Nephron (organoid): Measurements from ENCODE around the gene ARHGAP15.

ENCODE experiments used
- H3K27ac Mint-ChIP-seq, 3 experiments: 2 replicates each; pipeline ENCODE4 v1.8.0; 2020; ENCODE audit warnings: mixed read lengths in 3 of 3, mild to moderate bottlenecking in 2 of 3, moderate library complexity in 1 of 3
- H3K27me3 Mint-ChIP-seq: 2 replicates; pipeline ENCODE4 v1.8.0; 2021; ENCODE audit warnings: low read depth, mild to moderate bottlenecking, moderate library complexity, mixed read lengths
- H3K36me3 Mint-ChIP-seq: 2 replicates; pipeline ENCODE4 v1.8.0; 2020; ENCODE audit warnings: low read depth, mixed read lengths
- H3K4me1 Mint-ChIP-seq: 2 replicates; pipeline ENCODE4 v1.8.0; 2020; ENCODE audit warnings: mixed read lengths
- H3K4me3 Mint-ChIP-seq, 3 experiments: 2 replicates each; pipeline ENCODE4 v1.8.0; 2020; ENCODE audit warnings: mild to moderate bottlenecking in 3 of 3, mixed read lengths in 3 of 3, moderate library complexity in 2 of 3
- H3K9me3 Mint-ChIP-seq: 2 replicates; pipeline ENCODE4 v1.8.0; 2020; ENCODE audit warnings: mixed read lengths
- CTCF ChIP-seq, 3 experiments: fragments of 200-600 bp; sonication (generic); IDR thresholded peaks; one replicate each; pipeline ENCODE4 v1.5.0; 2021; ENCODE audit warnings: antibody characterized with exemption in 3 of 3; ENCODE audit not compliant: unreplicated experiment in 3 of 3

Gene ARHGAP15

GRCh38 chr2:143551971-143552650 lies 422.9 kb downstream of the ARHGAP15 start:
- TF ChIP-seq CTCF (IDR thresholded peaks at IDR 0.05; ENCODE audit: unreplicated experiment in 3 of 3): no peak

GRCh38 chr2:143553261-143553660 lies 424.0 kb downstream of the ARHGAP15 start:
- TF ChIP-seq CTCF (IDR thresholded peaks at IDR 0.05; ENCODE audit: unreplicated experiment in 3 of 3): no peak
- H3K36me3 Mint-ChIP-seq: no peaks in the 10 kb centered on the region
- peaks cover 26% of the 10 kb centered on the region for H3K4me1 Mint-ChIP-seq
- no peaks in the 10 kb centered on the region for H3K27me3 Mint-ChIP-seq
- no peak overlapping the region for H3K4me3 Mint-ChIP-seq
- H3K9me3 Mint-ChIP-seq: no peaks in the 10 kb centered on the region
- peak overlapping the region; percentile 89 to 96 (median 90) for H3K27ac Mint-ChIP-seq

More at GRCh38 chr2:143551971-143552650, 422.9 kb downstream of the ARHGAP15 start:
- Mint-ChIP-seq H3K4me3 (peak overlapping the region in 2 of 3 experiments; percentile 21 to 34), H3K36me3 (no peaks in the 10 kb centered on the region), H3K27me3 (no peaks in the 10 kb centered on the region), H3K4me1 (peaks cover 22% of the 10 kb centered on the region), H3K27ac (peak overlapping the region; percentile 90 to 96 (median 91)), H3K9me3 (no peaks in the 10 kb centered on the region)

GRCh38 chr2:143558665-143559064 lies 429.4 kb downstream of the ARHGAP15 start:
- Mint-ChIP-seq H3K36me3 (no peaks in the 10 kb centered on the region), H3K4me1 (peaks cover 19% of the 10 kb centered on the region), H3K9me3 (no peaks in the 10 kb centered on the region), H3K27me3 (no peaks in the 10 kb centered on the region), H3K27ac (peak overlapping the region; percentile 17 to 84 (median 33)), H3K4me3 (no peak overlapping the region)
- TF ChIP-seq CTCF (IDR thresholded peaks at IDR 0.05; ENCODE audit: unreplicated experiment in 3 of 3): no peak

- Mint-ChIP-seq H3K4me1 (peaks cover 19% of the 10 kb centered on the region), H3K36me3 (no peaks in the 10 kb centered on the region), H3K4me3 (no peak overlapping the region), H3K27me3 (no peaks in the 10 kb centered on the region), H3K9me3 (no peaks in the 10 kb centered on the region), H3K27ac (peak overlapping the region; percentile 17 to 84 (median 33))
- TF ChIP-seq CTCF (IDR thresholded peaks at IDR 0.05; ENCODE audit: unreplicated experiment in 3 of 3): no peak
Measured at GRCh38 chr2:143559147-143559546, 429.9 kb downstream of the ARHGAP15 start.

DNA sequence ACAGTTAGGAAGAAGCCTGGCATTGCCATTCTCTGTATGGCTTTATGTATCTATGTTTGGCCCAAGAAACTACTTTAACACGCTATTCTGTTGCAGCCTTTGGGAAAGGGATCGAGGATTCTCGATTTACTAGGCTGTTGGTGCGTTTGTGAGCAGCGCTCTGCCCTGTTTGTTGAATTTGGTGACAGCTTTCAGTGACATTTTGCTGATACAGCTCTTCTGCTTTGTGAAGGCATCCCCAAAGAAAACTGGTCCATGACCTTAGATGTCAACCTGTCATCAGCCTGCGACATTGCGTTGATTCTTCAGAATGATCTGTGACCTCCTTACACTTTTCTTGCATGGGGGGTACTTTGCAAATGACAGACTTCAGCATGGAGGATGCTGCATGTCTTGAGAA lies 431.5 kb downstream of the ARHGAP15 start:
- Mint-ChIP-seq H3K4me3 (no peak overlapping the region), H3K27ac (no peak overlapping the region), H3K9me3 (no peaks in the 10 kb centered on the region), H3K36me3 (no peaks in the 10 kb centered on the region), H3K27me3 (no peaks in the 10 kb centered on the region), H3K4me1 (peaks cover 19% of the 10 kb centered on the region)
- no peak for TF ChIP-seq CTCF (IDR thresholded peaks at IDR 0.05; ENCODE audit: unreplicated experiment in 3 of 3)

DNA sequence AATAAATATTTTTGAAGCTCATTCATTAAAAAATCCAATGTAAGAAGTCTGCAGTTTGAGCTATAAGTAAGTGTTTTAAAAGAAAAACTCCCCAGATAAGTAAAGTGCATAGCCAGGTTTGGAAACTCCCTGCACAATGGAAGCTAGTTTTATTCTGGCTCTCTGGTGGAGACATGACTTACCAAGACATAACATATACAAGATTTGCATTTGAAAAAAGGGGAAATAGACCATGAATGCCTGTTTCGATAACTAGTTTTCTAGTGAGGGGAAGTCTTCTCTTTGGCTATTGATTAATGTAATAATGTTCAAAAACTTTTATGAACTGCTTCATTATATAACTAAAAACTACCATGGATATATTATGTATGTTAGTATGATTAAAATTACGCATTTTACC lies 435.2 kb downstream of the ARHGAP15 start:
- Mint-ChIP-seq H3K36me3 (no peaks in the 10 kb centered on the region), H3K27me3 (no peaks in the 10 kb centered on the region), H3K4me3 (no peak overlapping the region), H3K27ac (no peak overlapping the region), H3K4me1 (peaks cover 4% of the 10 kb centered on the region), H3K9me3 (no peaks in the 10 kb centered on the region)
- no peak for TF ChIP-seq CTCF (IDR thresholded peaks at IDR 0.05; ENCODE audit: unreplicated experiment in 3 of 3)
